HG03196 (cell line): Measurements from ENCODE around the gene IGFALS.

Source experiments
- ATAC-seq: cut with Tn5 transposase; IDR thresholded peaks from one replicate; pipeline ENCODE4 v1.9.1; 2021; ENCODE audit not compliant: unreplicated experiment

The IGFALS gene

DNA sequence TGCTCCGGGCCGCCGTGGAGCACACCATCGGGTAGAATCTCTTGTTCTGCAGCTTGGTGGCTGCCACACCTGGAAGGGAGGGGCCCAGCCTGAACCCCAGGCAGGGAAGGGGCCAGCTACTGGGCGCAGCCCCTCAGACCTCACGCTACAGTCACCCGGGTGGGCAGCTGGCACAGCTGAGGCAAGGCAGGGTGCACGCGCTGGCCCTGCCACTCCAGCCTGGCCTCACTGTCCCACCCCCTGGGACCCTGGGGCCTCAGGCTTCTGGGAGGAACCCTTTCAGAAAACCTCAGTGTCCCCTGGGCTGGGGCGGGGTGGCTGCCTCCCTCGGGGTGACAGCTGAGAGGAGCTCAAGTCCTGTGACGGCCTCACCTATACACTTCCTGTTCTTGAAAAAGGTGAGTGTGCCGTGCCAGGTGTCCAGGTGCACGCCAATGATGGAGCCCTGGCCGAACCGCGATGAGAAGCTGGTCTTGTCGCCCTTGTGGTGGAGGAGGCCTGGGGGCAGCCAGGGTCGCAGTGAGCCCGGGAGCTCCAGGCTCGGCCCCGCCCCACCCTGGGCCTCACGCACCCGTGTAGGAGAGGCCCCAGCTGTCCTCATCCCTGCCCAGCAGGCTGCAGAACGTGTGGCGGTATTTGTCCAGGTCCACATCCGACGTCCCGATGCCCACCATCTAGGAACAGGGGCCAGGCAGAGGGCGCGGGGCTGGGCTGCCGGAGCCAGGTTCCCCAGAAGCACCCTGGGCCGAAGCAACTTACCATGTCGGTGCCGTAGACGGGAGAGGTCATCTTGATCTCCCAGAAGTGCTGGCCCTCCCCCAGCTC lies 15.9 kb downstream of the IGFALS start:
- no peak for ATAC-seq

DNA sequence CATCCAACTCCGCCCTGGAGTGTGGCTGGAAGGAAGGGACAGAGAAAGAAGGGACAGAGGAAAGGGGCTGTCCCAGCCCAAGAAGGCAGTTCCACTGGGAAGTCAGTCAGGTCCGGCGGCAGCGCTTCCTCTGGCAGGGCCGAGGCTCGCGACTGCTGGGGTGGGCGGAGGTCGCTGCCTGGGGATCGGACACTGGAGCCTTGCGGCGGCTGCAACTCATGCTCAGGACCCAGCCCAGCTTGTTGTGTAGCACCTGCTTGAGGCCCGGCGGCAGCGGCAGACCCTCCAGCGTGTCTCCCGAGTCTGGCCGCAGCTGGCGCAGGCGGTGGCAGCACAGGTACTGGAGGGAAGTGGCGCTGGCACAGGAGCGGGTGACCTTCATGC lies 16.5 kb downstream of the IGFALS start:
- ATAC-seq: no peak

GRCh38 chr16:1776672-1776955 lies 16.9 kb downstream of the IGFALS start:
- ATAC-seq: no peak

DNA sequence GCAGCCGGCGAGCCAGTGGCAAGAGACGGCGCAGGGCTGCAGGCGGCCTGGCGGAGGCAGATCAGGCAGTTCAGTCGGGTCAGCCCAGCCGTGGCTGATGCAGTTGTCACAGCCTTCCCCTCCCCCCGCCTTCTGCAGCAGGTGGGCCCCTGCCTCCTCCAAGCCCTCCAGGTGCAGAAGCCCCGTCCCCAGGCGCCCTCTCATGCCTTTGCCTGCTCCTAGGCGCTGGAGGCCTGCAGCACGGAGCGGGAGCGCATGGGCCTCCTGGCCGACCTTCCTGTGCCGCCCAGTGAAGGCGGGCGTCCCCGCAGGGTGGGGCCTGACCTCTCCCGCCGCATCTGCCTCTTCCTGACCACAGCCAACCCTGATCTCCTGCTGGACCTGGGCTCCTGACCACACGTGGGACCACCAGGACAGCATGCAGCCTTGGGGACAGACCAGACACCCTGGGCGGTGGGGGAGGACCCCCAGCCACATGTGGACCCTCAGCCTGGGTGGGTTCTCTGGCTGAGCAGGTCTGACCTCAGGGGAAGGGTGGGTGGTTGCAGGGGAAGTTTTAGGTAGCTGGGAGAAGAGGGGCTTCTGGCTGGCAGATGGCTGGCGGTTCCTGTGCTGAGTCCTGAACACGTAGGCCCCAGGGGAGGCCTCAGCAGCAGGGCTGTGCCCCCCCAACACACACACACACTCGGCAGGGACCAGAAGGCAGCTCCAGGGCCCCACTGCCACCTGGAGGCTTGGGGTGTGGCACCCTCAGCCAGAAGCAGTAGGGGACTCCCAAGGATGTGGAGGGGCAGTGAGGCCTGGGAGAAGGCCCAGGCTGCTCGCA lies 17.4 kb downstream of the IGFALS start:
- ATAC-seq: no peak

DNA sequence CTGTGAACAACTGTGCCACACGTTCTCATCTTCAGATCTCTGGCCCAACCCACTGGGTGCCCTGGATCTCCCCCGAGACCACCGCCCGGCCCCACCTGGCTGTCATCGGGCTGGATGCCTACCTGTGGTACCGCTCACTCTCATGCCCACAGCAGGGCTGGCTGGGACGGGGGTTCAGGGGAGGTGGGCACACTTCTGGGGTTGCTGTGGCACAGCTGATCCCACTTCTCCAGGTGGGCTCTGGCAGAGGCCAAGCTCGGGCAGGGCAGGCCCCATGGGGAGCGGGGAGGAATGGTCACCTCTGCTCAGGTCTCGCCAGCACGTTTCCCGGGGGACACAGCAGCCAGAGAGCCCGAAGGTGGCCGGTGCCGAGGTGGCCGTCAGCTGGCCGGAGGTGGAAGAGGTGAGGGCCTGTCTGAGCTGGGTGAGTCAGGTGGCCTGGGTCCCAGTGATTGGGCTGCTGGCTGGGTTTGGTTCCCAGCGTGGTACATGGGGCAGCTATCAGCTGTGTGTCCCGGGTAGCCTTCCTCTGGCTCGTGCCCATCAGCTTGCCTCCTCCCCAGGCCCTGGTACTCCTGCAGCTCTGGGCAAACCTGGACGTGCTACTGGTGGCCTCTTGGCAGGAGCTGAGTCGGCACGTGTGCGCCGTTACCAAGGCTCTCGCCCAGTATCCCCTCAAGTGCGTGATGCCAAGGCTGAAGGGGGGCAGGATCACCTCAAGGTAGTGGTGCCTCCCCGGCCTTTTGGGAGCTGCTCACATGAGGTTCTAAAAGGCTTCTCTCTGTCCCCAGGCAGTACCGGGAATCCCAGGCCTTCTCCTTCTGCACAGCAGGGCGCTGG lies 18.3 kb downstream of the IGFALS start:
- ATAC-seq: no peak

GRCh38 chr16:1774448-1774780 lies 19.1 kb downstream of the IGFALS start:
- ATAC-seq: no peak

DNA sequence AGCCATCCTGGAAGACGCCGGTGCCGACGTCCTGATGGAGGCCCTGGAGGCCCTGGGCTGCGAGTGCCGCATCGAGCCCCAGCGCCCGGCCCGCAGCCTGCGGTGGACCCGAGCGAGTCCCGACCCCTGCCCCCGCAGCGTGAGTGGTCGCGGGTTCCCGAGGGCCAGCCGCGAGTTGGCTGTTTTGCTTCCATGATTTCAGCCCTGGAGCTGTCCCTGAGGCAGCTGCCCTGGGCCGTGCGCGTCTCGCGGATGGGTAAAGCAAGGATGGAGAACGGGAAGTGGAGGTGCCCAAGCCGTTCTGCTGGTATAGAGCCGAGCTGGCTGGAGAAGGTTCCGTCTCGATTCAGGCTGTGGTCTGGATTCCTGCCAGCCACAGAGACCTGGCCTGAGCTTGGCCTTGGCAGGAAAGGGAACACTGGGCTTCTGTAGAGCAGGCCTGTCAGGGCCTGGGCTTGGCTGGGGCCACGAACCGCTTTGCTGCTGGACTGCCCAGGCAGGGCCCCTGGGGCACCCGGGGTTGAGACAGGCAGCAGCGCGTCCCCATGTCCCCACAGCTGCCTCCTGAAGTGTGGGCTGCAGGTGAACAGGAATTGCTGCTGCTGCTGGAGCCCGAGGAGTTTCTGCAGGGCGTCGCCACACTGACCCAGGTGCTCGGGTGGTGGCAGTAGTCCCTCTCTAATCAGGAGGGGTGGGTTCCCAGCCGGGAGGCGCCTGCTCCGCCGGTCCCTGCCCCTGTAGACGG lies 19.6 kb downstream of the IGFALS start:
- ATAC-seq: no peak

GRCh38 chr16:1772908-1773702 lies 20.4 kb downstream of the IGFALS start, which contains the start of gene MRPS34:
Gene MRPS34, minus strand, starts transcription at chr16:1773134. Its CDS starts 15 bp downstream, at chr16:1773119.
- ATAC-seq: peak; percentile 39

DNA sequence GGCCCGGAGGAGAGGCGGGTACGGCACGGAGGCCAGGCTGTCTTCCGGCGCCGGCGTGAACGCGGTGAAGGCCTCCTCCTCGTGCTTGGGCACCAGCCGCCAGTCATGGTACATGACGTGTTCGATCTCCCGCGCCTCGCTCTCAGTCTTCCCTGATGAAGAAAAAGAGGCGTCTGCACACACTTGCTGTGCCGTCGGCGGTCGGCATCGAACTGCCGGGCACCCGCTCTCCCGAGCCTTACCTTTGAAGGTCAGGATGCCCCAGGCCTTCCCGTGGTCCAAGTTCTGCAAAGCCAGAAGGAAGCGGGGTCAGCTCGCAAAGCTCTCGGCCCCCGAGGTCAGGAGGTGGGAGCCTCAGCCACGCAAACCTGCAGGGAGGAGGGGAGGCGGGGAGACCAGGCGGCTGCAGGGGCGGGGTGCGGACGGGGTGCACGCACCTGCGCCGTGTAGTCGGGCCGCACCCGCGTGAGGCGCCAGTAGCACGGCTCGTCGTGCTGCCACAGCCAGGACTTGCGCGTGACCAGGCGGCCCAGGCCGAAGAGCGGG lies 21.1 kb downstream of the IGFALS start, which contains the start of gene EME2:
Gene EME2 (plus strand): TSS at position 449 of the 546 bp plus-strand sequence. CDS start 418 bp downstream, outside the sequence.
- no peak for ATAC-seq

GRCh38 chr16:1771864-1772361 lies 21.6 kb downstream of the IGFALS start:
- no peak for ATAC-seq

- no peak for ATAC-seq
Measured at GRCh38 chr16:1771188-1771863, 22.2 kb downstream of the IGFALS start, which contains the start of gene NME3. Gene NME3, minus strand, starts transcription at chr16:1771543. Its CDS starts 9 bp downstream, at chr16:1771534.

DNA sequence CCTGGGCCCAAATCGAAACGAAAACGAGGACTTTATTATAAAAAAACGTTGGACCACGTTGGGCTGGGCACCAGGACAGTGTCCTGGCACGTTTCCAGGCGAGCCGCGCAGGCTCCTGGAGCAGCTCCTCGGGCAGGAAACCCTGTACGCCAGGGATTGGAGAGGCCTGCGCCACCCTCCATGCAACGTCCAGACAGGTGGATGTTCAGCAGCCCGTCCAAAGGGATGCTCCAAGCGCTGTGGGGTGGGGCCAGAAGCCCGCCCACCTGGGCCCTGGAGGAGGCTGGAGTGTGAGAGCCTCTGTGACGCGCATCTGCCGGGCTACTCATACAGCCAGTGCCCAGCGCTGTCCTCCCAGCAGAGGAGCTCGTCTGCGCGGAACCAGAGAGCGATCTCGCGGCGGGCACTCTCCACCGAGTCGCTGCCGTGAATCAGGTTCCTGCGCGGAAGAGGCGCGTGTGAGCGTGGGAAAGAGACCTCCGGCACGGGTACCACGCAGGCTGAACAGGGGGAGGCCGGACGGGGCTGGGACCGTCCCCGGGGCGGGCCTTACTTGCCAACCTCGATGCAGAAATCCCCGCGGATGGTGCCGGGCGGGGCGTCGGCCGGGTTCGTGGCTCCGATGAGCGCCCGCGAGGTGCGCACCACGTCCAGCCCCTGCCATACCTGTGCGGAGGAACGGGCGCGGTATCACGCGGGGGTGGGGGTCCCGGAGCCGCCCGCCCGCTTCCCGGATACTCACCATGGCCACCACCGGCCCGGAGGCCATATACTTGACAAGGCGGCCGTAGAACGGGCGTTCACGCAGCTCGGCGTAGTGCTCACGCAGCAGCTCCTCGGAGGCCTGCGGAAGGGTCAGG lies 22.9 kb downstream of the IGFALS start:
- ATAC-seq: no peak

DNA sequence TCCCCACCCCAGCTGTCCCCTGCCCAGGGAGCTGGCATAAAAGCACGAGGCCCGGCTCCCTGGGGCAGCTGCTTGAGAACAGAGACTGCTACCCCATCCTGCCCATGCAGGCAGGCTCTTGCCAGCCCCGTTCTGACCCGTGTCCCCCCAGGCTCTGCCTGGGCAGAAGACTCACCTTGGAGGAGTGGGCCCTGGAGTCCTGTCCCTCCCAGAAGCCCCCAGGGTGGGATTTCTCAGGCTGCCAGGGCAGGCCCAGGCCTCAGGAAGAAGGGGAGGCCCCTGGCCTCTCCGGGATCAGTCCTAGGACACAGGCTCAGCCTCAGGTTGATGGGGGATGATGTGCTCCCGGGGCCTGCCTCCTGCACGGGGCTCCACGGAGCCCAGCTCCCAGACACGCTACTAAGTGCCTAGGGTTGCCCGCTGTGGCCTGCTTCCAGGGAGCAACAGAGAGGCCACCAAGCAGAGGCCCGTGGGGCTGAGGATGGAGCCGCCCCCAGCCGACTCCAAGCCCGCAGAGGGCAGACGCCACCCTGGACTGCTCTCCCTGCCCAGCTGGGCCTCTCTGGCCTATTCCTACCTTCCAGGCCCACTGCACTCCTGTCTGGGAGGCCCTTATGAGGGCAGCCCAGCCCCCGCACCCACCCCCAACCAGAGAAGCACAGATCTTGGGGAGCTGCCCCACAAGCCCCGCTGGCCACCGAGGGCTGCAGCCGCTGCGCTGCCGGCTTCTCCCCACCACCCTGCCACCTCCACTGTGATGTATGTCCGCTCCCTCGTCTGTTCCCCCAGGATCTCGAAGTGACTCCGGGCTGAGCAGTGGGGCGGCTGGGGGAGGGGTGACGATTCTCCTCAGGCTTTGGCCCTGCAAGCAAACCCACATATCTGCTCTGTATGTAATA lies 23.9 kb downstream of the IGFALS start:
- no peak for ATAC-seq

DNA sequence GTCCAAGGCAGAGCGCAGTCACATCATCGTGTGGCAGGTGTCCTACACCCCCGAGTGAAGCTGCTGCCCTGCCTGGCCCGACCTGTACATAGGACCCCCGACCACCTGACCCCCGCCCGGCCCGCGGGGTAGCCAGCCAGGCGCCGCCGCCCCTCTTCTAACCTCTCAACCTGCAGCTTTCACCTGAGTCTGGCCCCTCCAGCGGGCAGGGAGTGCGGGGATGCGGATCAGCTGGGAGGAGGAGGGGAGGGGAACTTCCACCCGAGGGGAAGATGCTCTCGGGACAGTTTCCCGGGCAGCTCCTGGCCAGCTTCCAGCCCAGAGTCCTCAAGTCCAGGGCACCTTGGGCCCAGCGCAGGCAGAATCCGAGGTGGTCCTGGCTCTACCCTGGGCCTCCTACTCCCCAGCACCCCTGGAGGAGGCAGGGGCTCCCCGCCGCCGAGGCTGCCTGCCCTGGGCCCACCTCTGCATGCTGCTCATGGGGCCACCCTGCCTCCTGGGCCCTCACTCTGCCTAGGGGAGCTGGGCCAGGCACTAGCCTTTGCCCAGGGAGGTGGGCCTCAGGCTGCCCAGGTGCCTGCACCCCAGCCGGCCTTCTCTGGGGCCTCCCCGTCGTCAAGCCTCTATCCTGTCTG lies 24.6 kb downstream of the IGFALS start:
- no peak for ATAC-seq

- no peak for ATAC-seq
Measured at GRCh38 chr16:1768061-1768766, 25.3 kb downstream of the IGFALS start.
